Measurements from ENCODE around the gene NUDT6.
"Not testable (repeated sequence)": the region's sequence is repeated elsewhere in the genome, so short reads cannot be mapped to it uniquely, and the experiment has no call there.

NUDT6 gene

GRCh38 chr4:122921971-122922876, at the start of gene NUDT6:
TSS of gene NUDT6 (minus strand) at chr4:122922597. CDS start at chr4:122922572, 25 bp downstream.
- peak; percentile 42 for DNase-seq

GRCh38 chr4:122968227-122968812, 45.9 kb upstream of the NUDT6 start:
- no peak for DNase-seq

GRCh38 chr4:122967231-122967630, 44.8 kb upstream of the NUDT6 start:
- DNase-seq: no peak

- no peak for DNase-seq
Observed at GRCh38 chr4:122966201-122966600, 43.8 kb upstream of the NUDT6 start.

GRCh38 chr4:122963216-122963615, 40.8 kb upstream of the NUDT6 start:
- no peak for DNase-seq

GRCh38 chr4:122960611-122961000, 38.2 kb upstream of the NUDT6 start:
- no peak for DNase-seq

GRCh38 chr4:122959981-122960610, 37.7 kb upstream of the NUDT6 start:
- DNase-seq: no peak

- DNase-seq: no peak
Observed at GRCh38 chr4:122959441-122959840, 37.0 kb upstream of the NUDT6 start.

GRCh38 chr4:122958505-122958904, 36.1 kb upstream of the NUDT6 start:
- DNase-seq: no peak

- no peak for DNase-seq
Observed at GRCh38 chr4:122953924-122954323, 31.5 kb upstream of the NUDT6 start.

GRCh38 chr4:122952028-122952427, 29.6 kb upstream of the NUDT6 start:
- no peak for DNase-seq

GRCh38 chr4:122948671-122949070, 26.3 kb upstream of the NUDT6 start:
- no peak for DNase-seq

GRCh38 chr4:122946142-122946541, 23.7 kb upstream of the NUDT6 start:
- DNase-seq: no peak

GRCh38 chr4:122945136-122945535, 22.7 kb upstream of the NUDT6 start:
- not testable (repeated sequence) for DNase-seq

- no peak for DNase-seq
Observed at GRCh38 chr4:122932763-122933162, 10.4 kb upstream of the NUDT6 start.

GRCh38 chr4:122930862-122931261, 8.5 kb upstream of the NUDT6 start:
- no peak for DNase-seq

GRCh38 chr4:122928930-122929329, 6.5 kb upstream of the NUDT6 start:
- no peak for DNase-seq

GRCh38 chr4:122922877-122923511, 597 bp upstream of the NUDT6 start:
- DNase-seq: peak; percentile 87

- DNase-seq: no peak
Observed at GRCh38 chr4:122921300-122921699, 1.1 kb downstream of the NUDT6 start.

GRCh38 chr4:122920473-122920872, 1.9 kb downstream of the NUDT6 start:
- DNase-seq: no peak

- no peak for DNase-seq
Observed at GRCh38 chr4:122917731-122918130, 4.7 kb downstream of the NUDT6 start.

- DNase-seq: no peak
Observed at GRCh38 chr4:122914938-122915337, 7.5 kb downstream of the NUDT6 start.

- DNase-seq: peak; percentile 40
Observed at GRCh38 chr4:122914292-122914904, 8.0 kb downstream of the NUDT6 start.
